Measurements from ENCODE around the gene AREL1.

AREL1 gene

DNA sequence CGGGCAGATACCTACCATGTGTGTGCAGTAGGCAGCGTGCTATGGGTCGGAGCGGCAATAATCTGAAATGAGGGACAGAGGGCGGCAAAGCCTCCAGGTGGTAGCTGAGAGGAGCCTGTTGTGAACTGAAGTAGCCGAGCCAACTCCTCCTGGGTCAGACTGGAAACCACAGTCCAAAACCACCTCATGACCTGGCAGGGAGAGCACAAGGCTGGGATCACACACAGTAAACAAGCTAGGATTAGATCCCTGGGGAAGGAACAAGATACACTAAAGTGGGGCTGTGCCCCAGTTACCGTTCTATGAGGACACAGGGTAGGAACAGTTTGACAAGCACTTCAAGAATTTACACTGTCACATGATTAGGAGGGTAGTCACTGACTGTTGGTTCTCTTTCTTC lies 49.0 kb downstream of the AREL1 start:
- no peak overlapping the region for H3K27ac ChIP-seq (ENCODE audit: poor library complexity, severe bottlenecking)
- H3K9me3 ChIP-seq (ENCODE audit: severe bottlenecking), result no peaks in the 10 kb centered on the region
- H3K4me1 ChIP-seq (ENCODE audit: insufficient read depth, poor library complexity, severe bottlenecking), result peaks cover 18% of the 10 kb centered on the region
- TF ChIP-seq, protein P1, sequence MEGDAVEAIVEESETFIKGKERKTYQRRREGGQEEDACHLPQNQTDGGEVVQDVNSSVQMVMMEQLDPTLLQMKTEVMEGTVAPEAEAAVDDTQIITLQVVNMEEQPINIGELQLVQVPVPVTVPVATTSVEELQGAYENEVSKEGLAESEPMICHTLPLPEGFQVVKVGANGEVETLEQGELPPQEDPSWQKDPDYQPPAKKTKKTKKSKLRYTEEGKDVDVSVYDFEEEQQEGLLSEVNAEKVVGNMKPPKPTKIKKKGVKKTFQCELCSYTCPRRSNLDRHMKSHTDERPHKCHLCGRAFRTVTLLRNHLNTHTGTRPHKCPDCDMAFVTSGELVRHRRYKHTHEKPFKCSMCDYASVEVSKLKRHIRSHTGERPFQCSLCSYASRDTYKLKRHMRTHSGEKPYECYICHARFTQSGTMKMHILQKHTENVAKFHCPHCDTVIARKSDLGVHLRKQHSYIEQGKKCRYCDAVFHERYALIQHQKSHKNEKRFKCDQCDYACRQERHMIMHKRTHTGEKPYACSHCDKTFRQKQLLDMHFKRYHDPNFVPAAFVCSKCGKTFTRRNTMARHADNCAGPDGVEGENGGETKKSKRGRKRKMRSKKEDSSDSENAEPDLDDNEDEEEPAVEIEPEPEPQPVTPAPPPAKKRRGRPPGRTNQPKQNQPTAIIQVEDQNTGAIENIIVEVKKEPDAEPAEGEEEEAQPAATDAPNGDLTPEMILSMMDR (IDR thresholded peaks at IDR 0.05; ENCODE audit: poor library complexity, severe bottlenecking), result no peak
- DNase-seq (ENCODE audit: low spot score), result no peak
- ATAC-seq (ENCODE audit: low read depth), result no peak
- peaks cover 73% of the 10 kb centered on the region for H3K36me3 ChIP-seq (ENCODE audit: low read depth)
- H3K27me3 ChIP-seq (ENCODE audit: insufficient read depth, poor library complexity, severe bottlenecking), result no peaks in the 10 kb centered on the region
- no peak overlapping the region for H3K4me3 ChIP-seq (ENCODE audit: severe bottlenecking)

DNA sequence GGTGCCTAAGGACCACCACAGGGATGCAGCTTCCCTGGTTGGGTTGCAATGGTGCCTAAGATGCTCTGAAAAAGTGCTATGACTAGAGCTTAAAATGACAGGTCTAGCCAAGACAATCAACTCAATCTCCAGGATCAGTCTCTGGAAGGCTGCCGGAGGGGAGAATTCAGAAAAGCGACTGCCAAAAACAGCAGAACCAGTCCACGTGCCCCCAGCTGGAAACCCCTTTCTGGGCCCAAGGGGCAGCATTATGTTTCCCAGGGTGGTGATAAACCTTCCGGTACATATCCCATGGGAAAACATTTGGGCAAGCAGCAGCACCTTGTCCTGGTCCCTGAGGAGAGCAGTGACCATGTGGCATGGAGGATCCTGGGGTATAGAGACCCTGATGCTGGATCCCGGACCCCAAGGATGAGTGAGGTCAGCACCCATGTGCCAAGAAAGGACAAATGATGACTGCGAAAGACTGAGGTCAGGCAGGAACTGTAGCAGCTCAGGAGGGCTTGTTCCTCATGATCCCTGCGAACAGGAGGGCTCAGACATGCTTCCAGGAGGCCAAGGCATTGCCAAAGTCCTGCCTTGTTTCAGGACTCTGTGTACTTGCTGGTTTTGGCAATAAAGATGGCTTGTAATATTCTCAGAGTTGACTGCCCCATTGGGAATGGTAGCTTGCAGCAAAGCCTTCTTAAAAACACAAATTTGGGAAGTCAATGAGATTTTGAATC lies 51.0 kb downstream of the AREL1 start:
- H3K36me3 ChIP-seq (ENCODE audit: low read depth), result peaks cover 58% of the 10 kb centered on the region
- DNase-seq (ENCODE audit: low spot score), result no peak
- H3K27me3 ChIP-seq (ENCODE audit: insufficient read depth, poor library complexity, severe bottlenecking), result no peaks in the 10 kb centered on the region
- ATAC-seq (ENCODE audit: low read depth), result no peak
- H3K9me3 ChIP-seq (ENCODE audit: severe bottlenecking), result no peaks in the 10 kb centered on the region
- peaks cover 28% of the 10 kb centered on the region for H3K4me1 ChIP-seq (ENCODE audit: insufficient read depth, poor library complexity, severe bottlenecking)
- TF ChIP-seq, protein P1 (IDR thresholded peaks at IDR 0.05; ENCODE audit: poor library complexity, severe bottlenecking), result no peak
- H3K27ac ChIP-seq (ENCODE audit: poor library complexity, severe bottlenecking), result peak overlapping the region; percentile 85
- no peak overlapping the region for H3K4me3 ChIP-seq (ENCODE audit: severe bottlenecking)

DNA sequence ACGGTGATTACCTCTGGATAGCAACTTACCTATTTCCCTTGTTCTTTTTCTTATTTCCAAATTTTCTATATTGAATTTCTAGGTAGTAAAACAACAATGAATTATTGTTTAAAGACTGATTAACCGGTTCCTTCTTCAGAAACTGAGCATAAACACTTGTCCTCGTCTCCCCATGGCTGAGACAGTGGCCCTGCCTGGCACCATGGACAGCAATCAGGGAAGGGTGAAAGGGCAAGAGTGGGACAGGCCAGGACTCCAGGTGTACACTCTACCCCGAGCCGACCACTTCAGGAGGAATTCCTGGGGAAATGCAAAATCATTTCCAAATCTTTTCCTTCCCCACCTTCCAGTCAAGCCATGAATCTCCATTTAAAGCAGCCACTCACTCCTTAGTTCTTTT lies 52.0 kb downstream of the AREL1 start:
- Histone ChIP-seq H3K9me3 (ENCODE audit: severe bottlenecking) (no peaks in the 10 kb centered on the region), H3K36me3 (ENCODE audit: low read depth) (peaks cover 55% of the 10 kb centered on the region), H3K27me3 (ENCODE audit: insufficient read depth, poor library complexity, severe bottlenecking) (no peaks in the 10 kb centered on the region), H3K4me1 (ENCODE audit: insufficient read depth, poor library complexity, severe bottlenecking) (peaks cover 38% of the 10 kb centered on the region), H3K4me3 (ENCODE audit: severe bottlenecking) (no peak overlapping the region), H3K27ac (ENCODE audit: poor library complexity, severe bottlenecking) (peak overlapping the region; percentile 85)
- TF ChIP-seq, protein P1 (IDR thresholded peaks at IDR 0.05; ENCODE audit: poor library complexity, severe bottlenecking), result no peak
- no peak for ATAC-seq (ENCODE audit: low read depth)
- DNase-seq (ENCODE audit: low spot score), result no peak

DNA sequence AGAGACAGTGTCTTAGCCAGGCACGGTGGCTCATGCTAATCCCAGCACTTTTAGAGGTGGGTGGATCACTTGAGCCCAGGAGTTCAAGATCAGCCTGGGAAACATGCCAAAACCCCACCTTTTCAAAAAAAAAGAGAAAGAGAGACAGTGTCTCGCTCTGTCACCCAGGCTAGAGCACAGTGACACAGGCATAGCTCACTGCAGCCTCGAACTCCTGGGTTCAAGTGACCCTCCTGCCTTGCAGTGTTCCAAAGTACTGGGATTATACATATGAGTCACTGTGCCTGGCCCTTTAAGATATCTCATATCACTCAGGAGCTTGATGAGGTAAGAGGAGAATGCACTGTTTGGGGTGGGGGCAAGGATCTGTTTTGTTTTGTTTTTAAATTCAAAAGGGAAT lies 52.7 kb downstream of the AREL1 start:
- DNase-seq (ENCODE audit: low spot score) (no peak), ATAC-seq (ENCODE audit: low read depth) (peak; percentile 40)
- no peaks in the 10 kb centered on the region for H3K9me3 ChIP-seq (ENCODE audit: severe bottlenecking)
- H3K27ac ChIP-seq (ENCODE audit: poor library complexity, severe bottlenecking), result peak overlapping the region; percentile 85
- TF ChIP-seq, protein P1 (IDR thresholded peaks at IDR 0.05; ENCODE audit: poor library complexity, severe bottlenecking), result no peak
- H3K27me3 ChIP-seq (ENCODE audit: insufficient read depth, poor library complexity, severe bottlenecking), result no peaks in the 10 kb centered on the region
- H3K36me3 ChIP-seq (ENCODE audit: low read depth), result peaks cover 49% of the 10 kb centered on the region
- no peak overlapping the region for H3K4me3 ChIP-seq (ENCODE audit: severe bottlenecking)
- peaks cover 45% of the 10 kb centered on the region for H3K4me1 ChIP-seq (ENCODE audit: insufficient read depth, poor library complexity, severe bottlenecking)

DNA sequence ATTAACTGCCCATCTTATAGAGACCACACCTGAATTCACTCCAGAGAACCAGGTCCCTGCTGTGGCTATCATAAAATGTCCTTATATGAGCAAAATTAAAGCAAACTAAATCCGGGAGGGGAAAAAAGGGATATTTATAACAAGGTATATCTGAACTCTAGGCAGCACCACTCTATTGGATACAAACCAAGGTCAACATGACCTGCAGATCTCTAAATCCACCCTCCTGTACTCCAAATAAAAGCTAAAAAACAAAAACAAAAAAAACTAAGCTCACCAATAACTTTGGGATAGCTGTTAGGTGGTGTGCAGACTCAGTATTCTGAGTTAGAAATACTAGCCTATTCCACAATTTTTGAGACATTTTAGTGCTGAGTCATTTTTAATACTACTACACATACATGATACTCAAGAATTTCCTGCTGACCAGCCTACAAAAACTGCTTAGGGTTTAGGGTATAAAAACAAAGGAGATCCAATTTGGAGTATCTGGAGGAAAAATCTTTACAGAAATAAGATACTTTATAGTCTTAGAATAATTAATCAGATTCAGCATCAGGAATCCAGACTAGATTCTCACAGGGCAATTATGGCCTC lies 54.2 kb downstream of the AREL1 start:
- no peaks in the 10 kb centered on the region for H3K9me3 ChIP-seq (ENCODE audit: severe bottlenecking)
- no peak overlapping the region for H3K4me3 ChIP-seq (ENCODE audit: severe bottlenecking)
- DNase-seq (ENCODE audit: low spot score) (no peak), ATAC-seq (ENCODE audit: low read depth) (no peak)
- peak overlapping the region; percentile 85 for H3K27ac ChIP-seq (ENCODE audit: poor library complexity, severe bottlenecking)
- peaks cover 39% of the 10 kb centered on the region for H3K36me3 ChIP-seq (ENCODE audit: low read depth)
- no peaks in the 10 kb centered on the region for H3K27me3 ChIP-seq (ENCODE audit: insufficient read depth, poor library complexity, severe bottlenecking)
- TF ChIP-seq, protein P1 (IDR thresholded peaks at IDR 0.05; ENCODE audit: poor library complexity, severe bottlenecking), result no peak
- peaks cover 49% of the 10 kb centered on the region for H3K4me1 ChIP-seq (ENCODE audit: insufficient read depth, poor library complexity, severe bottlenecking)
